GM12874 (cell line): ENCODE measurements around the gene ALG6.

Source experiments
- TF ChIP-seq, protein P1 (sequence below): IDR thresholded peaks from 2 replicates; pipeline ENCODE4 v1.5.1; 2011; ENCODE audit warnings: low read depth, mild to moderate bottlenecking, control low read depth, low read length, moderate library complexity; ENCODE audit not compliant: insufficient read depth

Gene ALG6

GRCh38 chr1:63367215-63368103 lies at the start of gene ALG6:
ALG6 (plus strand) TSS chr1:63367627; CDS start chr1:63370978, 3,351 bp downstream.
- TF ChIP-seq, protein P1, sequence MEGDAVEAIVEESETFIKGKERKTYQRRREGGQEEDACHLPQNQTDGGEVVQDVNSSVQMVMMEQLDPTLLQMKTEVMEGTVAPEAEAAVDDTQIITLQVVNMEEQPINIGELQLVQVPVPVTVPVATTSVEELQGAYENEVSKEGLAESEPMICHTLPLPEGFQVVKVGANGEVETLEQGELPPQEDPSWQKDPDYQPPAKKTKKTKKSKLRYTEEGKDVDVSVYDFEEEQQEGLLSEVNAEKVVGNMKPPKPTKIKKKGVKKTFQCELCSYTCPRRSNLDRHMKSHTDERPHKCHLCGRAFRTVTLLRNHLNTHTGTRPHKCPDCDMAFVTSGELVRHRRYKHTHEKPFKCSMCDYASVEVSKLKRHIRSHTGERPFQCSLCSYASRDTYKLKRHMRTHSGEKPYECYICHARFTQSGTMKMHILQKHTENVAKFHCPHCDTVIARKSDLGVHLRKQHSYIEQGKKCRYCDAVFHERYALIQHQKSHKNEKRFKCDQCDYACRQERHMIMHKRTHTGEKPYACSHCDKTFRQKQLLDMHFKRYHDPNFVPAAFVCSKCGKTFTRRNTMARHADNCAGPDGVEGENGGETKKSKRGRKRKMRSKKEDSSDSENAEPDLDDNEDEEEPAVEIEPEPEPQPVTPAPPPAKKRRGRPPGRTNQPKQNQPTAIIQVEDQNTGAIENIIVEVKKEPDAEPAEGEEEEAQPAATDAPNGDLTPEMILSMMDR = no peak

DNA sequence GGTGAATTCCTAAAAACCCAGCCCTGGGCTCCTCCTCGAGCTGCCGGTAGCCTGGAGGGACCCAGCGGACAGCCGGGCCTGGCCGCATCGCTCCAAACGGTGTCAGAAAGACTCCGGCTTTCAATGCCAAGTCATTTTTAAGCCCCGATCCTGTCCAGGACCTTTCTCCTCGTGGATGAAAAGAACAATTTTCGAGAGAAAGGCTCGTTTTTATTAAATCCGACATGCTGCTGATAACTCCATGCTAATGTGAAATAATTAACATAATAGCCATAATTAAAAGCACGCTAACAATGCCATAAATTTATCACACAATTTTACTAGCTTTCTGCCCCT lies 49.6 kb upstream of the ALG6 start:
- TF ChIP-seq, protein P1 = no peak

GRCh38 chr1:63318201-63318979 lies 49.0 kb upstream of the ALG6 start:
- TF ChIP-seq, protein P1 = no peak

DNA sequence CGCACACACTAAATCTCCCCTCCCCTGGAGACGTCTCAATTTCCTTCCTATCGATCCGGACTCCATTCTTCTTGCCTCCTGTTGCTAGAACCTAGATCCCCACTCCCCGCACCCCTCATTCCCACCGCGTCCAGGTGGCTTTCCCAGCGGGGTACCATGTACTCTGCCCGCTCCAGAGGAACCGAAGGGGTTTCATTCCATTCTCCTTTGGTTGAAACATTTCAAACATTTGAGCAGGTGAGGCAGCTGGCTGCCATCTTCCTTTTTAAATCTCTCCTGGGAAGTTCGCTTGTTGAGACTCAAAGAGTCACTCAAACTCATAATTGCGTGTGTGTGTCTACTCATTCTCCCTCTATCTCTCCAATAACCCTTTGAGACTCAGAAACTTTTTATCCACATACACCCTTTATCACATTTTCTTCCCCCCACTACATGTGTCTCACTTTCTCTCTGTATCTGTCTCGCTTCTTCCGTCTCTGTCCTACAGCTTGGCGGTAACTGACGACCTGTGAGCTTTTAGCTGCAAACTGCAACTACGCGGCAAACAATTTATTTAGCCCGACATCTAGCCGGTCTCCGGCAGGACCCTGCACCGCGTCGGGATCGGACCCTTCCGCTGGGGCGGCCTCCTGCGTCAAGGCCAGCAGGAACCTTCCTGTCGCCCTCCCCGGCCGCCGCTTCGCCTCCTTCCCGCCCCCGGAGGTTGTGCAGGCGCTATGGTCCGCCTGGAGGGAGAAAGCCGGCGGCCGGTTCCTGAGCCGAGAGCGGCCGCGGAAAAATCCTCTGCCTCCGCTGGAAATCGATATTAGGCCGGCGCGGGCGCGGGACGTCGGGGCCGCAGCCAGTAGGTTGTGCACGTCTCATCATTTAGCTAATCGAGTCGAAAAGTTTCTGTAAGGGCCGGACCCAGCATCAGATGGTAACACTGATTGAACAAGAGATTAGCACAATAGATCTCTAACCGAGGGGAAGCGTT lies 48.1 kb upstream of the ALG6 start:
- TF ChIP-seq, protein P1 = no peak

GRCh38 chr1:63320022-63320721 lies 47.3 kb upstream of the ALG6 start:
- TF ChIP-seq, protein P1 = no peak

- TF ChIP-seq, protein P1 = no peak
These were observed 46.2 kb upstream of the ALG6 start for GRCh38 chr1:63321066-63321784.
